Fibroblast of skin of abdomen (primary cell): ENCODE data around the gene FTSJ3. TPM values are rescaled to one million over a fixed set of nuclear protein-coding genes. Genes with fewer than 3 reads are reported as not detected.
"Not testable (repeated sequence)": the region's sequence is repeated elsewhere in the genome, so short reads cannot be mapped to it uniquely, and the experiment has no call there.

Source experiments
- DNase-seq: peaks from one replicate; pipeline ENCODE4 v3.0.0-alpha.2; 2013
- polyA plus RNA-seq, 2 experiments: library from polyadenylated mRNA; unstranded; fragments of 120-200 nt; gene quantifications; one replicate each; pipeline ENCODE4 v1.2.1, GENCODE V29; 2013; ENCODE audit not compliant: insufficient read length in 2 of 2

Gene FTSJ3
- 35.4 TPM for polyA plus RNA-seq (2013, experiment 1 of 2; ENCODE audit: insufficient read length)
- 36.1 TPM for polyA plus RNA-seq (2013, experiment 2 of 2; ENCODE audit: insufficient read length)

- DNase-seq, result peak; percentile 94
These were observed at the start of gene FTSJ3, which contains the start of gene PSMC5 for GRCh38 chr17:63827002-63827800. Gene FTSJ3, minus strand, starts transcription at chr17:63827663. Its CDS starts 761 bp downstream, at chr17:63826902. Gene PSMC5, plus strand, starts transcription at chr17:63827431. Its CDS starts 60 bp downstream, at chr17:63827491.

GRCh38 chr17:63874693-63875092 is 47.2 kb upstream of the FTSJ3 start:
- not testable (repeated sequence) for DNase-seq

GRCh38 chr17:63874061-63874626 is 46.7 kb upstream of the FTSJ3 start:
- DNase-seq, result not testable (repeated sequence)

GRCh38 chr17:63873577-63873976 is 46.1 kb upstream of the FTSJ3 start, which contains the start of gene CSH2:
Gene CSH2, minus strand, starts transcription at chr17:63873677. Its CDS starts 63 bp downstream, at chr17:63873614.
- DNase-seq, result not testable (repeated sequence)

GRCh38 chr17:63871646-63872365 is 44.3 kb upstream of the FTSJ3 start:
- not testable (repeated sequence) for DNase-seq

GRCh38 chr17:63870292-63870665 is 42.8 kb upstream of the FTSJ3 start:
- DNase-seq, result peak; percentile 49

GRCh38 chr17:63869491-63870291 is 42.2 kb upstream of the FTSJ3 start:
- DNase-seq, result peak; percentile 71

- DNase-seq, result not testable (repeated sequence)
These were observed 39.2 kb upstream of the FTSJ3 start for GRCh38 chr17:63866625-63867024.

GRCh38 chr17:63859257-63859656 is 31.8 kb upstream of the FTSJ3 start:
- DNase-seq, result no peak

- not testable (repeated sequence) for DNase-seq
These were observed 29.0 kb upstream of the FTSJ3 start for GRCh38 chr17:63856425-63856824.

GRCh38 chr17:63855185-63855584 is 27.7 kb upstream of the FTSJ3 start:
- no peak for DNase-seq

- no peak for DNase-seq
These were observed 27.2 kb upstream of the FTSJ3 start for GRCh38 chr17:63854709-63855108.

GRCh38 chr17:63853260-63853659 is 25.8 kb upstream of the FTSJ3 start:
- DNase-seq, result no peak

GRCh38 chr17:63850401-63850800 is 22.9 kb upstream of the FTSJ3 start:
- no peak for DNase-seq

GRCh38 chr17:63848834-63849689 is 21.6 kb upstream of the FTSJ3 start:
- peak; percentile 91 for DNase-seq

GRCh38 chr17:63847525-63848249 is 20.2 kb upstream of the FTSJ3 start:
- no peak for DNase-seq

GRCh38 chr17:63845509-63845908 is 18.0 kb upstream of the FTSJ3 start:
- DNase-seq, result no peak

GRCh38 chr17:63843910-63844677 is 16.6 kb upstream of the FTSJ3 start:
- DNase-seq, result no peak

- peak; percentile 51 for DNase-seq
These were observed 16.0 kb upstream of the FTSJ3 start for GRCh38 chr17:63843387-63843888.
